RCC 7860 (cell line): Measurements from ENCODE around the gene CDHR4.
"Not testable (repeated sequence)": the region's sequence is repeated elsewhere in the genome, so short reads cannot be mapped to it uniquely, and the experiment has no call there.

Experiments used
- DNase-seq: peaks from one replicate; pipeline ENCODE4 v3.0.0-alpha.2; 2015; ENCODE audit warnings: low spot score
- FAIRE-seq: peaks from 2 replicates; lab custom pipeline; 2012; peaks lifted over from hg19 to GRCh38; lab: Jason Lieb, UNC

Gene CDHR4

DNA sequence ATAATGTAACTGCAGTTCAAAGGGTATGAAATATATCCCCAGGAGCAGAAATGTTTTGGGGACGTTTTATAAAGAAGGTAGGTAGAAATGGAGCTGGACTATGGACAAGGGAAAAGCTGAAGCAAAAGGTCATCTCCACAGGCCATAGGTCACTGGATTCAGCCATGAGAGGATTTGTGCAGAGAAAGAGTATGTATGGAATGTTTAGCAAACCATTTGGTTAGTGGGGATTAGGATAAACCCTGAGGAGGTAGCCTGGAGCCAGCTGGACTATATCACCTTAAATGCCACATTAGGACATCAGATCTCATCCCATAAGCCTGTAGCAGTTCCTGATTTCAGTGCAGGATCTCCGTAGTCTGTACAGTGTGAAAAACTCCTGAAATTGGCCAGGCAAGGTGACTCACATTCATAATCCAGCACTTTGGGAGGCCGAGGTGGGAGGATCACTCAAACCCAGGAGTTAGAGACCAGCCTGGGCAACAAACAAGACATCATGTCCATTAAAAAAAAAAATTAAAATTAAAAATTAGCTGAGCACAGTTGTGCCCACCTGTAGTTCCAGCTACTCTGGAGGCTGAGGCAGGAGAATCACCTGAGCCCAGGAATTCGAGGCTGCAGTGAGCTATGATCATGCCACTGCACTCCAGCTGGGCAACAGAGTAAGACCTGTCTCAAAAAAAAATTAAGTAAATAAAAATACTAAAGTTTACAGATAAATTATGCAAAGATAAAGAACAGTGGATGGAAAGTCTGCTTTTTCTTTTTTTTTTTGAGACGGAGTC lies 18.1 kb downstream of the CDHR4 start:
- FAIRE-seq = no peak
- no peak for DNase-seq

DNA sequence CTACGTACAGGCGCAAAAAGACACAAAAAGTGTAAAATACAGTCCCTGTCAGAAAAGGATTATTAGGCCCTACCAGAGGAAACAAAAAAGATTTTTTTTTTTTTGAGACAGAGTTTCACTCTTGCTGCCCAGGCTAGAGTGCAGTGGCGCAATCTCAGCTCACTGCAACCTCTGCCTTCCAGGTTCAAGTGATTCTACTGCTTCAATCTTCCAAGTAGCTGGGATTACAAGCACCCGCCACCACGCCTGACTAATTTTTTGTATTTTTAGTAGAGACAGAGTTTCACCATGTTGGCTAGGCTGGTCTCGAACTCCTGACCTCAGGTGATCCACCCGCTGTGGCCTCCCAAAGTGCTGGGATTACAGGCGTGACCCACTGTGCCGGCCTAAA lies 18.7 kb downstream of the CDHR4 start:
- not testable (repeated sequence) for DNase-seq, FAIRE-seq

DNA sequence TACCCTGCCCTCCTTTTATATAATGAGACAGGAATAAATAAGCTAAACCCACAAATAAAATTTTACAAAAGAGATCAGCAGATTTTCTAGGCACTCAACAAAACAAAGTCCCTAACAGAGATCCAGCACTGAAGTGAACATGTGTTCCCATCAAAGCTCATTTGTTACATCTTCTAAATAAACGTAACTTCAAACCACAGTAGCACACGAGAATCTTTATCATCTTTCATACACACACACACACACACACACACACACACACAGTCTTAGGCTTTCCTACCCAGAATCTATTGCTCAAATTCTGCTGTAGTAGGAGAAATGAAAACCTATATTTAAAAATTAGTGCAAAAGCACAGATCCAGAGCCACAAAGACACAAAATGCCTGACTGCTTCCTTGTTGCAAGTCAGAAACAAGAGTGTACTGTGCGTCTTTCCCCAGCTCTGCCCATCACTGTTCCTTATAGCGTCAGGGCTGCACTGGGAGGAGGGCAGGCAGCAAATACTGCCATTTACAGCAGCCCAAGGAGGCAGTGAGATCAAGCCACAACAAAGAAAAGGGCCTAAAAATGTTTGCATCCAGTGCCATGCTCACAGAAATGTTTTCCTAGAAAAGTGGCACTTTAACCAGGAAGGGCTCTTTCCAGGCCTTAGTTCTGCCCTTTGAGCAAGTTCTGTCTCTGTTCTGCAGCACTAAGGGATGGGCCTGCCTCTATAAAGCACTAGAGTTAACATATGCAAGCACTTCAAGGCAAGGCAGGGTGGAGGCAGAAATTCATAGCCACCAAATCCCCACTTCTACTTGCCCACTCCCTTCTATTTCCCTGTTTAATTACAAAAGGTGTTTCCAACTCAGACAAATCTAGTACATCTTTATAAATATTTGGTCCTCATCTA lies 19.3 kb downstream of the CDHR4 start:
- FAIRE-seq (no peak), DNase-seq (no peak)

DNA sequence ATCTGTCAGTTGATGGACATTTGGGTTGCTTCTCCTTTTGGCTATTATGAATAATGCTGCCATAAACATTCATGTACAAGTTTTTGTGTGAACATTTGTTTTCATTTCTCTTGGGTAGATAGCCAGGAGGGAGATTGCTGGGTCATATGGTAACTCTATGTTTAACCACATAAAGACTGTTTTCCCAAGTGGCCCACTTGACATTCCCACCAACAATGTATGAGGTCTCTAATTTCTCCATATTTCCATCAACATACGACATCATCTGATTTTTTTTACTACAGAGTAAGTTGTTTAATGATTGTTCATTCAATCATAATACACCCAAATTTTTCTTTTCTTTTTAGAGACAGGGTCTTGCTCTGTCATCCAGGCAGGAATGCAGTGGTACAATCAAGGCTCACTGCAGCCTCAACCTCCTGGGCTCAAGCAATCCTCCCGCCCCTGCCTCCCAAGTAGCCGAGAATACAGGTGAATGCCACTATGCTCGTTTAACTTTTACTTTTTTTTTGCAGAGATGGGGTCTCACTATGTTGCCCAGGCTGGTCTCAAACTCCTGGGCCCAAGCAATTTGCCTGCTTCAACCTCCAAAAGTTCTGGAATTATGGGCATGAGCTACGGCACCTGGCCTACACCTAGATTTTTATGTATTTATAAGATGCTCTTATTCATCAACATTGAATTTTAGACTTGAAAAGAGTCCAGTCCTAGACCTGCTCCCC lies 20.2 kb downstream of the CDHR4 start:
- DNase-seq (no peak), FAIRE-seq (no peak)

DNA sequence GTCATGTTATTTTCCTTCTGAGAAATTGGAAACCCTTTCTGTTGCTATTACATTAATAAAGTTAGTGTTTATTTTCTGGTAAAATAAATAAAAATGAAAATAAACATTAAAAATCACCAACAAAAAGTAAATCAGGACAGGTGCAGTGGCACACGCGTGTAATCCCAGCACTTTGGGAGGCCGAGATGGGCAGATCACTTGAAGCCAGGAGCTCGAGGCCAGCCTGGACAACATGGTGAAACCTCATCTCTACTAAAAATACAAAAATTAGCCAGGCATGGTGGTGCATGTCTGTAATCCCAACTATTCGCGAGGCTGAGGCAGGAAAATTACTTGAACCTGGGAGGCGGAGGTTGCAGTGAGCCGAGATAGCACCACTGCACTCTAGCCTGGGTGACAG lies 23.6 kb downstream of the CDHR4 start:
- FAIRE-seq, DNase-seq: not testable (repeated sequence)

DNA sequence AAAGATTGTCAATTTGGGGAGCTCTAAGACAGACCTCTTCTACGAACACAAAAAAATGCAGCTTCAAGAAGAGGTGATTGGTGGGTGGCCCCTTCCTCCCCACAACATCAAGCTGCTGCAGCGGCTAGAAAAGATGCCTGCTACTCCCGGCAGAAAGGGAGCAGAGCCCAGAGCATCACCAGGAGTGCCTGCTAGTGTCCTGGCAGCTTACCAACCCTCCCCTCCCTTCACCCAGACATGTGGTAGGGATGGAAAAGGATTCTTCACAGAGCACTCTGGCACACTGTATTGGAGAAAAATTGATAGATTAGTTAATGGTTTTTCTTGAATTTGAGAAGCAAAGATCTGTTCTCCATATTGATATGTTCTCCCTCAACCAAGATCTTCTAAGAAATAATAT lies 24.1 kb downstream of the CDHR4 start:
- no peak for DNase-seq
- FAIRE-seq = no peak

DNA sequence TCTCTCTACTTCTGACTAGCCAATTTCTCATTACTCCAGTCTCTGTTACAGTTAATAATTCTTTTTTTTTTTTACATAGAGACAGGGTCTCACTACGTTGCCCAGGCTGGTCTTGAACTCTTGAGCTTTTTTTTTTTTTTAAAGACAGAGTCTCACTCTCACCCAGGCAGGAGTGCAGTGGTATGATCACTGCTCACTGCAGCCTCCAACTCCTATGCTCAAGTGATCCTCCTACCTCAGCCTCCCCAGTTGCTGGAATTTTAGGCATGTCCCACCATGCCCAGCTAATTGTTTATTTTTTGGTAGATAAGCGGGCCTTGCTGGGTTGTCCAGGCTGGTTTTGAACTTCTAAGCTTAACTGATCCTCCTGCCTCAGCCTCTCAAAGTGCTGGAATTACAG lies 27.0 kb downstream of the CDHR4 start:
- DNase-seq (no peak), FAIRE-seq (no peak)

DNA sequence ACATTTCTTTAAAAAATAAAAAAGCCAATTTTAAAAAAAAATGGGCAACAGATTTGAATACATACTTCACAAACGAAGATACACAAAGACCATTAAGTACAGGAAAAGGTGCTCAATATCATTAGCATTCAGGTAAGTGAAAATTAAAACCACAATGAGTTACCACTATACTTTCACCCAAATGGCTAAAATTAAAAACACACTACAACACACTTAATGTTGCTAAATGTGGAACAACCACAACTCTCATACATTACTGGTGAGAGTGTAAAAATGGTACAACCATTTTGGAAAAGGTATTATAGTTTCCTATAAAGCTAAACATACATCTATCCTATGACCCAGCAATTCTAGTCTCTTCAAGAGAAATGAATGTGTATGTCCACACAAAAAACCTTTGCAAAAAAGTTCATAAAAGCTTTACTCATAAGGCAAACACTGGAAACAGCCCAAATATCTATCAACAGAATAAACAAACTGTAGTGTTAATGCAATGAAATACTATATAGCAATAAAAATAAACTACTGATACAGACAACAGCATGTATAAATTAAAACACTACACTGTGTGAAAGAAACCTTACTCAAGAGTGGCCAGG lies 28.2 kb downstream of the CDHR4 start:
- FAIRE-seq (no peak), DNase-seq (no peak)

DNA sequence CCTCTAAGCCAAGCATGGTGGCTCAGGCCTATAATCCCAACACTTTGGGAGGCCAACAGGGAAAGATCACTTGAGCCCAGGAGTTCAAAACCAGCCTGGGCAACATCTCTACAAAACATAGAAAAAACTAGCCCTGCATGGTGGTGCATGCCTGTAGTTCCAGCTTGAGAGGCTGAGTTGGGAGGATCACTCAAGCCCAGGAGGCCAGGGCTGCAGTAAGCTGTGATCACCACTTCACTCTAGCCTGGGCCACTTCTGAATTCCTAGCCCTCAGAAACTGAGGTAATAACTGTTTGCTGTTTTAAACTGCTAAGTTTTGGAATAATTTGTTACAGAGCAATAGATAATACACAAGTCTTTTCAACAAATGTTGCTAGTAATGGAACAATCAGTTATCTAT lies 29.7 kb downstream of the CDHR4 start:
- FAIRE-seq = no peak

DNA sequence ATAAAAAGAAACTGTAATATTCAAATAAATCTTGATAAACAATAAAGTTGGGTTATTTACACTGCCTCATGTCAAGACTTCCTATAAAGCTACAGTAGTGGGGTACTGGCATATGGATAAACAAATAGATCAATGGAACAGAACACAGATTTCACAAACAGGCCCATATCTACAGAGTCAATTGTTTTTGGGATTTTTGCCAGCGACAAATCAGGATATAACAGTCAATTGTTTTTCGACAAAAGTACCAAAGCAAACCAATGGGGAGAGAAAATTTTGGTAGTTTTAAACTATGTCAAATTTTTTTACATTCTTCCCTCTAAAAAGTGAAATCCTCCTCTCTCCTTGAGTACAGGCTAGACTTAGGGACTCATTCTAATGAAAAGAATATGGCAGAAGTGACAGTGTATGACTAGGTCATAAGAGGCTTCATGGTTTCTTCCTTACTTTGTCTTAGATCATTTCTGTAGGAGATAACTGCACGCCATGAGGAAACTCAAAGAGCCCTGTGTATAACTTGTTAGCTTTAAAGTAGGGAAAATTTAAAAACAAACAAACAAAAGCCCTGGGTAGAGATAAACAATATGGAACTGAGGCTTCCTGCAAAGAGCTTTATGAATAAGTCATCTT lies 30.3 kb downstream of the CDHR4 start:
- DNase-seq = no peak
- FAIRE-seq = no peak

More for the DNA sequence above, 29.7 kb downstream of the CDHR4 start:
- no peak for DNase-seq

DNA sequence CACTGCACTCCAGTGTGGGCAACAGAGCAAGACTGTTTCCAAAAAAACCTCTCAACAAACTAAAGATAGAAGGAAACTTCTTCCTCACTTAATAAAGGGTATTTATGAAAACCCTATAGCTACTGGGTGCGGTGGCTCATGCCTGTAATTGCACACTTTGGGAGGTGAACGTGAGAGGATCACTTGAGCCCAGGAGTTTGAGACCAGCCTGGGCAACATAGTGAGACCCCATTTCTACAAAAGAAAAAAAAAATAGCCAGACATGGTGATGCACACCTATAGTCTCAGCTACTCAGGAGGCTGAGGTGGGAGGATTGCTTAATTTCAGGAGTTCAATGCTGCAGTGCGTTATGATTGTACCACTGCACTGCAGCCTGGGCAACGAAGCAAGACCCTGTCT lies 35.7 kb downstream of the CDHR4 start:
- DNase-seq = no peak
- FAIRE-seq = no peak

DNA sequence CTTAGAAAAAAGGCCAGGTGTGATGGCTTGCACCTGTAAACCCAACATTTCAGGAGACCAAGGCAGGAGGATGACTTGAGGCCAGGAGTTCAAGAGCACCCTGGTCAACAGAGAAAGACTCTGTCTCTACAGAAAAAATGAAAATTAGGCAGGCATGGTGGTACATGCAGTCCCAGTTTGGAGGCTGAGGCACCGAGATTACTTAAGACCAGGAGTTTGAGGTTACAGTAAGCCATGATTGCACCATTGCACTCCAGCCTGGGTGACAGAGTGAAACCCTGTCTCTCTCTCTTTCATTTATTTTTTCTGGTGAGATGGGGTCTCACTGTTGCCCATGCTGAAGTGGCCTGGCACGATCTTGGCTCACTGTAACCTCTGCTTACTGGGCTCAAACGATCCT lies 38.0 kb downstream of the CDHR4 start:
- DNase-seq = no peak

DNA sequence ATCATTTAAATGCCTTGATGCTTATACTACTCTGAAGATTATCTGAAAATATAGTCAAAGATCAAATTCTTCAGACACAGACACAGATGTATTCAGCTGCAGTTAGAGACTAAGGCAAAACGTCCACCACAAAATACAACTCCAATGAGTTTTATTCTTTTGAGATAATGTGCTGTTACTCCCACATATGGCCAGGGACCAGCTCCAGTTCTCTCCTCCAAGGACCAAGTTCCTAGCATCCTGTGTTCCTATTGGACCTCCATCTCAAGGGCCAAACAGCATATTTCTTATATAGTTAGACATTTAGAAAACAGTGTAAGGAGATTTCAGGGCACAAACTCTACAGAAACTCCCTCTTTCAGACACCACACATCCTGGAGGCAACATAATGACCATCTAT lies 40.4 kb downstream of the CDHR4 start:
- FAIRE-seq = no peak
- no peak for DNase-seq

More for the DNA sequence above, 38.0 kb downstream of the CDHR4 start:
- FAIRE-seq = no peak

DNA sequence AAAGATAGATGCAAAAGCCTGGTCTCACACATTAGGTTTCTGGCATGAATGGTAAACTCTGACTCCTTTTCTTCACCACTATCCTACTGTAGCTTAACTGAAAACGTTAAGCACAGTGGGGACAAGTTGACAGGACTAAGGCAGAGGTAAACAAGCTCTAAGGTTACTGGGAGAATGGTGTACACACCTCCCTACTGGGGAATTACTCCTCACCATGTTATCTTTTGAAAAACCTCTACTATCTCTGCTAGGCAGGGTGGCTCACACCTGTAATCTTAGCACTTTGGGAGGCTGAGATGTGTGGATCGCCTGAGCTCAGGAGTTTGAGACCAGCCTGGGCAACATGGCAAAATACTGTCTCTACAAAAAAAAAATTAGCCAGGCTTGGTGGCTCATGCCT lies 42.5 kb downstream of the CDHR4 start:
- DNase-seq = no peak
- FAIRE-seq = no peak

DNA sequence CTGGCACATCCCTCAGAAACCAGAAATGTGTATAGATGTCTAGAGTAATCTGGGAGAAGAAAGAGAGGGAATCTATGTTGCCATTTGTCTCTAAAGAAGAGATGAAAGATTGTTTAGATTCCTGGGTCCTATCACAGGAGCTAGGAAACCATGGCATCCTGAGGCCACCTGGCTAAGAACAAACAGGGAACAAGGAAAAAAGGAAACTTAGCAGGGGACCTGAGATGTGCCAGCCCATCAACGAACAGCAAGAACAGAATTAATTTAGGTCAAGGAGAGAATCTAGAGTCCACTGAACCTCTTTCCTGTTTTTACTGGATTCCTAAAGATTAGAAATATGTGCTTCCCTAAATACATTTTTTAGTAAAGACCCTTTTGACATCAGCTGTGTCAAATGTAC lies 43.6 kb downstream of the CDHR4 start:
- FAIRE-seq = no peak
- DNase-seq = no peak

DNA sequence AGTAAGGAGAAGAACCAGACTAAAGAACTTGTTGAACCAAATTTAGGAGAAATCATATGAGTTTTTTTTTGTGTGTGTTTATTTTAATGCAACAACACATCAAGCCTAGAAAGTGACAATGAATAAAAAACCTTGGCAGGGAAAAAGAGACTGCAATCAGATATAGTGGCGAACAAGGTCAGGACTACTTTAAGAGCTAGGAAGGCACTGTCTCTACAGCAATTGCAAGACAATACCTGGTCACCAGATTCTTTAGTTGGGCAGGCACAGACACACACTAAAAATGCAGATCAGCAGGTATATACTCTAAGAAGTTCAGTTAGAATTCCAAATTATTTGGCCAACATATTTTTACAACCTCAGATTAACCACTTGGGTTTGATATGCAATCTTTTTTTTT lies 45.1 kb downstream of the CDHR4 start:
- FAIRE-seq = no peak

DNA sequence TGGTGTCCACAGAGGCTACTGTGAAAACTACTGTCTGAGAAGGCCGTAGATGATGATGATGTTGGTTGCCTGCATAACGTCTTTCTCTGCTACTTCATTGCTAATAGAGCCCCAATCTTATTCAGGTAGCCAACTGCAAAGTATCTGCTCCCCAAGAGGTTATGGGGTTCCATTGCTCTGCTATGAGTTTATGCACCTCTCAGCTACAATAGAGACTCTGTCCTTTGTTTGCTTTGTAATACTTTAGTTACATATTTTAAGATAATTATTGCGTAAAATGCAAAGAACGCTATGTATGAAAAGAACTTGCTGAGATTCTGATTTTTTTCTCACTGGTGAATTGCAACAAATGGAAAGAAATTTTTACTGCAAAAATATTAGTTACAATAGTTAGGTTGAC lies 48.2 kb downstream of the CDHR4 start:
- FAIRE-seq (no peak), DNase-seq (no peak)

More for the DNA sequence above, 45.1 kb downstream of the CDHR4 start:
- no peak for DNase-seq

DNA sequence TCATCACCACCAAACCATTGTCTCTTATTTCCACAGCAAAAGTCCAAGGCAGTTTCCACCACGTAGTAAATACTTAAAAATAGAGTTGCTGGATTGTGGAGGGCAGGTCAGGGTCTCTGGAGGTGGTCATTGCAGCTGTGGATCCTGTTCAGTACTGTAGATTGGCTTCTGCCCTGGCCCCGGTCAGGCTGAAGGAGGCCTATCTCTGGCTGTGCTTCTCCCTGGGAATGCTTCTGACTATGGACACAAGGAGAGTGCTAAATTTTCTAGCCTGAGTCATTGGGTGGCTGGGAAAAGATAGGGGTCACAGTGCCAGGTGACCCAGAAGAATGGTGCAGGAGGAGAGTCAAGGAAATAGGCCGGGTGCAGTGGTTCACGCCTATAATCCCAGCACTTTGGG lies 49.6 kb downstream of the CDHR4 start:
- no peak for FAIRE-seq

DNA sequence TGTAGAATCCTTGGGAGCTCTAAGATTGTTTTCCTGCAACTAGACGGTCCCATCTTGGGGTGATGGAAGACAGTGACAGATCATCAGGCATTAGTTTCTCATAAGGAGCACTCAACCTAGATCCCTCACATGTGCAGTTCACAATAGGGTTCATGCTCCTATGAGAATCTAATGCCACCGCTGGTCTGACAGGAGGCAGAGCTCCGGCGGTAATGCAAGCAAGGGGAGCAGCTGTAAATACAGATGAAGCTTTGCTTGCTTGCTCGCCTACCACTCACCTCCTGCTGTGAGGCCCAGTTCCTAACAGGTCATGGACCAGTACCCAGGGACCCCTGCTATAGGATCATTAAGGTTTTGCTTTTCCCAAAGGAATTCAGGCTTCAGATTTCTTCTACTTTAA lies 50.8 kb downstream of the CDHR4 start:
- FAIRE-seq, DNase-seq: not testable (repeated sequence)

More for the DNA sequence above, 49.6 kb downstream of the CDHR4 start:
- no peak for DNase-seq

DNA sequence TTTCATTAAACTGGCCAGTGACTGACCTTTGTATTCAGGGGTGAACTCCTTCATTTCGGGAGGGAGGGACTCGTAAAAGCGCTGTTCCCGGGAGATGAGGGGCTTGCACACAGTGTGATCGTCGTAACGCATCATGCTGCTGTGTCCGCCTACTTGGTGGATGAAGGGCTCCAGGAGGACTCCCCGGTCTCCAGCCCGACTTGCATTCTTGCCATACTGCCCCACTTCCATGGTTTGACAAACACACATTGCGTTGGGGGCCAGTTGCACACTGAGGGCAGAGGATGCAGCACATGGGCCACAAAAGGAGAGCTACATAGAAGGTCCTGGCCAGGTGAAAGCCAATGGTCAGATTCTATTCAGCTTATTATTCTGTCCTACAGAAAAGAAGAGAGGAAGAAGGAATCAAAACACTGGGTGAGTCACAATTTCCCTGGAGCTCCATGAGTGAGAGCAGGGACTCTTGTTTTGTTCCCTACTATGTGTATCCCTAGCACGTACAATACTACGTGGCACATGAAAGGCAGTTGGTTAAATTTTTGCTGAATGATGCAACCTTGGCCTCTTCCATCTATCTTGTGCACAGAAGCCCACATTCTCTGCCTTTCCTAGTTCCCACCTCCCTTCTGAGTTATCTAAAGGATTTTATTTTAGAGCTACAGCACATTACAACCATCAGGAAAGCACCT lies 51.7 kb downstream of the CDHR4 start:
- DNase-seq (no peak), FAIRE-seq (no peak)
